ENCODE measurements around the gene PES1. TPM values are rescaled to one million over a fixed set of nuclear protein-coding genes. Genes with fewer than 3 reads are reported as not detected.

The PES1 gene
- total and polyA plus RNA-seq, 2 donors (not counting 3 experiments of a cell fraction or from before 2014, with no cell fraction given), result 110 to 135 TPM

DNA sequence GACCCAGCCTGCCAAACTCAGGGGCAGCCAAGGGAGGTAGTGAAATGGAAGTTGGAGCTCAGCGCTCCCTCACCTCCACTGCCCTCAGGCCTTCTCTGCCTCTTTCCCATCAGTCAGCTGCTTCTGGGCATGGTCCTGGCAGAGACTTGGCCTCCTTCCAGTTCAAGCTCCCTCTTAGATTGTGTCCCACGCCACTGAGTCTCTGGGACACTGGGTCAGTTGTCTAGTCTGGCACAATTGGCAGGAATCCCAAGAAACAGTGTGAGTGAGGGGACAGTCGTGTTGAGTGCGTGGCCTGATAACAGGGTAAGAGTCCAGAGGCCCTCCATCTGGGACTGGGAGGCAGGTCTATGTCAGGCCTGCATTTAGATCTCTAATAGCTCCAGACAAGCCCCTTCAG, 36.8 kb upstream of the PES1 start:
- H2AFZ ChIP-seq (ENCODE audit: low read depth, low read length), result no peak overlapping the region
- ChIA-PET CTCF (interaction anchor here (1.0 to 4.1 kb wide), 6 partner anchors 8 to 204 kb away, joined by 3 to 34 read pairs (median 4); no protein-coding TSS in a partner anchor), POLR2A (no interaction called here)
- no peak overlapping the region for H3K4me3 ChIP-seq (replicated peaks in 1 of 3; ENCODE audit: insufficient read depth in 1 of 3, low read depth in 1 of 3, low read length in 3 of 3)
- BruUV-seq (replicated peaks), result no TSS peak
- TF ChIP-seq FOS (IDR thresholded peaks at IDR 0.05; ENCODE audit: borderline replicate concordance, insufficient read depth, low read length) (no peak), MYC (IDR thresholded peaks at IDR 0.05; ENCODE audit: low read depth, low read length) (no peak)
- TF ChIP-seq, protein P1, sequence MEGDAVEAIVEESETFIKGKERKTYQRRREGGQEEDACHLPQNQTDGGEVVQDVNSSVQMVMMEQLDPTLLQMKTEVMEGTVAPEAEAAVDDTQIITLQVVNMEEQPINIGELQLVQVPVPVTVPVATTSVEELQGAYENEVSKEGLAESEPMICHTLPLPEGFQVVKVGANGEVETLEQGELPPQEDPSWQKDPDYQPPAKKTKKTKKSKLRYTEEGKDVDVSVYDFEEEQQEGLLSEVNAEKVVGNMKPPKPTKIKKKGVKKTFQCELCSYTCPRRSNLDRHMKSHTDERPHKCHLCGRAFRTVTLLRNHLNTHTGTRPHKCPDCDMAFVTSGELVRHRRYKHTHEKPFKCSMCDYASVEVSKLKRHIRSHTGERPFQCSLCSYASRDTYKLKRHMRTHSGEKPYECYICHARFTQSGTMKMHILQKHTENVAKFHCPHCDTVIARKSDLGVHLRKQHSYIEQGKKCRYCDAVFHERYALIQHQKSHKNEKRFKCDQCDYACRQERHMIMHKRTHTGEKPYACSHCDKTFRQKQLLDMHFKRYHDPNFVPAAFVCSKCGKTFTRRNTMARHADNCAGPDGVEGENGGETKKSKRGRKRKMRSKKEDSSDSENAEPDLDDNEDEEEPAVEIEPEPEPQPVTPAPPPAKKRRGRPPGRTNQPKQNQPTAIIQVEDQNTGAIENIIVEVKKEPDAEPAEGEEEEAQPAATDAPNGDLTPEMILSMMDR (IDR thresholded peaks at IDR 0.05; ENCODE audit: extremely low read depth in 1 of 2, insufficient read depth in 1 of 2, low read depth in 1 of 2, low read length in 2 of 2), result no peak
- no peaks in the 10 kb centered on the region for H4K20me1 ChIP-seq (replicated peaks; ENCODE audit: control insufficient read depth, extremely low read depth, insufficient read depth, low read length)
- no peak overlapping the region for H3K27ac ChIP-seq (ENCODE audit: insufficient read depth, low read depth, low read length)
- no peaks in the 10 kb centered on the region for H3K79me2 ChIP-seq (ENCODE audit: control insufficient read depth, insufficient read depth, low read length)
- no peak overlapping the region for H3K9ac ChIP-seq (replicated peaks; ENCODE audit: extremely low read depth, insufficient read depth, low read length)
- no peaks in the 10 kb centered on the region for H3K9me1 ChIP-seq (replicated peaks; ENCODE audit: control insufficient read depth, extremely low read depth, insufficient read depth, low read length)
- no peak overlapping the region for H3K4me2 ChIP-seq (ENCODE audit: insufficient read depth, low read length)
- H3K27me3 ChIP-seq (ENCODE audit: control insufficient read depth in 2 of 2, insufficient read depth in 2 of 2, low read length in 2 of 2), result no peaks in the 10 kb centered on the region
- H3K4me1 ChIP-seq (ENCODE audit: control insufficient read depth, extremely low read depth, insufficient read depth, low read length), result peaks cover 19% of the 10 kb centered on the region
- intact Hi-C loops (cut with micrococcal nuclease), result no loop called here
- no peaks in the 10 kb centered on the region for H3K9me3 ChIP-seq (replicated peaks; ENCODE audit: control insufficient read depth, insufficient read depth, low read length)
- no peak for DNase-seq (ENCODE audit: low read depth, low spot score)
- dilution Hi-C loops (cut with MboI; ENCODE audit: extremely low pct_ligation_motif_present, low sequenced_read_pairs), result no loop called here
- no peak for FAIRE-seq
- H3K36me3 ChIP-seq (ENCODE audit: control insufficient read depth in 2 of 2, extremely low read depth in 1 of 2, insufficient read depth in 2 of 2, low read length in 2 of 2), result no peaks in the 10 kb centered on the region

DNA sequence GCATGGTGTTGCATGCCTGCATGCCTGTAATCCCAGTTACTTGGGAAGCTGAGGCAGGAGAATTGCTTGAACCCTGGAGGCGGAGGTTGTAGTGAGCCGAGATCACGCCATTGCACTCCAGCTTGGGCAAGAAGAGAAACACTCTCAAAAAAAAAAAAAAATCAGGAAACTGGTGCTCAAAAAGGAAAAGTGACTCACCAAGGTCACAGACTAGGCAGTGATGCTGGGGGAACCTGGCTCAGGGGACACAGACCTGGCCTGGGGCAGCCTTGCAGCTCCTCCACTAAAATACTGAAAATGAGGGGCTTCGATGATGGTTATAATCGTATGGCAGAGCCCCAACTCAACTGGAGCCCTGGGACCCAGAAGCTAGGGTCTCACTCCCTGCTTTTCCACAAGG, 35.8 kb upstream of the PES1 start:
- Histone ChIP-seq H3K27ac (ENCODE audit: insufficient read depth, low read depth, low read length) (peak overlapping the region; percentile 75), H3K79me2 (ENCODE audit: control insufficient read depth, insufficient read depth, low read length) (no peaks in the 10 kb centered on the region), H3K9me3 (replicated peaks; ENCODE audit: control insufficient read depth, insufficient read depth, low read length) (no peaks in the 10 kb centered on the region), H3K4me1 (ENCODE audit: control insufficient read depth, extremely low read depth, insufficient read depth, low read length) (peaks cover 19% of the 10 kb centered on the region), H3K9me1 (replicated peaks; ENCODE audit: control insufficient read depth, extremely low read depth, insufficient read depth, low read length) (no peaks in the 10 kb centered on the region), H3K4me3 (replicated peaks in 1 of 3; ENCODE audit: insufficient read depth in 1 of 3, low read depth in 1 of 3, low read length in 3 of 3) (no peak overlapping the region), H3K27me3 (ENCODE audit: control insufficient read depth in 2 of 2, insufficient read depth in 2 of 2, low read length in 2 of 2) (no peaks in the 10 kb centered on the region), H3K4me2 (ENCODE audit: insufficient read depth, low read length) (no peak overlapping the region), H2AFZ (ENCODE audit: low read depth, low read length) (no peak overlapping the region), H3K9ac (replicated peaks; ENCODE audit: extremely low read depth, insufficient read depth, low read length) (no peak overlapping the region), H4K20me1 (replicated peaks; ENCODE audit: control insufficient read depth, extremely low read depth, insufficient read depth, low read length) (no peaks in the 10 kb centered on the region), H3K36me3 (ENCODE audit: control insufficient read depth in 2 of 2, extremely low read depth in 1 of 2, insufficient read depth in 2 of 2, low read length in 2 of 2) (peaks cover 0 to 5% of the 10 kb centered on the region in 2 experiments)
- intact Hi-C loops (cut with micrococcal nuclease), result no loop called here
- ChIA-PET CTCF (interaction anchor here (1.1 to 4.1 kb wide), 3 partner anchors 20 to 128 kb away, joined by 5 to 34 read pairs (median 6); partner anchors contain the start of gene TCN2), POLR2A (no interaction called here)
- DNase-seq (ENCODE audit: low read depth, low spot score) (peak; percentile 58), FAIRE-seq (peak; percentile 82)
- TF ChIP-seq POLR2AphosphoS5 (IDR thresholded peaks at IDR 0.05; ENCODE audit: insufficient read depth, low read depth, low read length), result peak; percentile 46
- TF ChIP-seq JUN (IDR thresholded peaks at IDR 0.05; ENCODE audit: borderline replicate concordance, insufficient read depth, insufficient read length, low read depth), result peak; percentile 69
- peak; percentile 62 for TF ChIP-seq FOS (IDR thresholded peaks at IDR 0.05; ENCODE audit: borderline replicate concordance, insufficient read depth, low read length)
- no peak for TF ChIP-seq GATA2 (IDR thresholded peaks at IDR 0.05; ENCODE audit: insufficient read depth, insufficient read length, low read depth, low read length)
- no TSS peak for BruUV-seq (replicated peaks)
- dilution Hi-C loops (cut with MboI; ENCODE audit: extremely low pct_ligation_motif_present, low sequenced_read_pairs), result no loop called here

All from endothelial cell of umbilical vein (primary cell).